Endothelial cell of umbilical vein (primary cell): ENCODE results near the gene FRMD4A. TPM values are rescaled to one million over a fixed set of nuclear protein-coding genes. Genes with fewer than 3 reads are reported as not detected.

ENCODE experiments used
- BruUV-seq: library from RNA; stranded (reverse); fragments of 400-500 nt; replicated peaks from 2 replicates; lab custom pipeline; 2021; lab: Mats Ljungman, UMichigan
- CTCF ChIA-PET: fragments of 300-600, 350-600 bp; sonication (Branson Sonifier 250); formaldehyde crosslinking; loops from one replicate; lab custom pipeline; 2021; ENCODE audit warnings: antibody characterized with exemption, inconsistent platforms; lab: Charles Lee
- POLR2A ChIA-PET: fragments of 300-600, 350-600 bp; sonication (Branson Sonifier 250); formaldehyde crosslinking; loops from one replicate; lab custom pipeline; 2021; ENCODE audit warnings: antibody characterized with exemption, inconsistent platforms; lab: Charles Lee
- DNase-seq: peaks from one replicate; pipeline ENCODE4 v3.0.0-alpha.2; 2011; ENCODE audit warnings: low read depth, low spot score
- FAIRE-seq: peaks from 2 replicates; lab custom pipeline; 2011; peaks lifted over from hg19 to GRCh38; lab: Jason Lieb, UNC
- H2AFZ ChIP-seq: 2 replicates; pipeline ENCODE4 v1.6.0; 2012; ENCODE audit warnings: low read depth, low read length, control low read depth, inconsistent platforms
- H3K27ac ChIP-seq: 2 replicates; pipeline ENCODE4 v1.5.1; 2011; ENCODE audit warnings: low read depth, mild to moderate bottlenecking, control low read depth, low read length, moderate library complexity; ENCODE audit not compliant: insufficient read depth
- H3K27me3 ChIP-seq, 2 experiments: 2 replicates each; pipeline versions ENCODE4 v1.6.0 to v1.6.1; 2011; ENCODE audit warnings: low read length in 2 of 2, mixed read lengths in 1 of 2; ENCODE audit not compliant: control insufficient read depth in 2 of 2, insufficient read depth in 2 of 2
- H3K36me3 ChIP-seq, 2 experiments: 2 replicates in 1 of 2; 3 replicates in 1 of 2; pipeline ENCODE4 v1.5.1; 2011; ENCODE audit warnings: low read length in 2 of 2, mild to moderate bottlenecking in 1 of 2, moderate library complexity in 1 of 2; ENCODE audit not compliant: control insufficient read depth in 2 of 2, insufficient read depth in 2 of 2; ENCODE audit errors: extremely low read depth in 1 of 2
- H3K4me1 ChIP-seq: 3 replicates; pipeline ENCODE4 v1.5.1; 2011; ENCODE audit warnings: mild to moderate bottlenecking, low read length; ENCODE audit not compliant: control insufficient read depth, insufficient read depth; ENCODE audit errors: extremely low read depth
- H3K4me2 ChIP-seq: 2 replicates; pipeline ENCODE4 v1.6.1; 2011; ENCODE audit warnings: low read length, control low read depth, mixed read lengths; ENCODE audit not compliant: insufficient read depth
- H3K4me3 ChIP-seq, 3 experiments: fragments of 200-600 bp in 1 of 3; sonication (generic), shearing (Covaris generic) in 1 of 3; replicated peaks in 1 of 3; 2 replicates each; pipeline ENCODE4 v1.5.1; 2011 to 2016; ENCODE audit warnings: control low read depth in 3 of 3, low read length in 3 of 3, mild to moderate bottlenecking in 2 of 3, inconsistent platforms in 1 of 3, low read depth in 1 of 3, moderate library complexity in 1 of 3; ENCODE audit not compliant: insufficient read depth in 1 of 3
- H3K79me2 ChIP-seq: 2 replicates; pipeline ENCODE4 v1.6.0; 2012; ENCODE audit warnings: low read length, inconsistent platforms; ENCODE audit not compliant: control insufficient read depth, insufficient read depth
- H3K9ac ChIP-seq: replicated peaks from 2 replicates; pipeline ENCODE3; 2011; ENCODE audit warnings: low read length, control low read depth; ENCODE audit not compliant: insufficient read depth; ENCODE audit errors: extremely low read depth
- H3K9me1 ChIP-seq: replicated peaks from 3 replicates; pipeline ENCODE4 v1.6.0; 2011; ENCODE audit warnings: mild to moderate bottlenecking, low read length; ENCODE audit not compliant: control insufficient read depth, insufficient read depth; ENCODE audit errors: extremely low read depth
- H3K9me3 ChIP-seq: replicated peaks from 2 replicates; pipeline ENCODE4 v1.5.1; 2012; ENCODE audit warnings: low read length, inconsistent platforms; ENCODE audit not compliant: control insufficient read depth, insufficient read depth
- H4K20me1 ChIP-seq: replicated peaks from 2 replicates; pipeline ENCODE3; 2011; ENCODE audit warnings: mild to moderate bottlenecking, low read length; ENCODE audit not compliant: control insufficient read depth, insufficient read depth; ENCODE audit errors: extremely low read depth
- CTCF ChIP-seq, 2 donors: IDR thresholded peaks; 1 replicate in 1 of 2; 2 replicates in 1 of 2; pipeline ENCODE4 v1.5.1; 2011; ENCODE audit warnings: low read length in 2 of 2, mild to moderate bottlenecking in 2 of 2, moderate library complexity in 2 of 2, control low read depth in 1 of 2, inconsistent platforms in 1 of 2, low read depth in 1 of 2; ENCODE audit not compliant: insufficient read depth in 1 of 2; ENCODE audit errors: extremely low read depth in 1 of 2
- EZH2 ChIP-seq: IDR thresholded peaks from 2 replicates; pipeline ENCODE4 v1.6.1; 2012; ENCODE audit warnings: borderline replicate concordance, low read depth, mild to moderate bottlenecking, moderate library complexity, low read length, inconsistent platforms; ENCODE audit not compliant: severe bottlenecking
- FOS ChIP-seq: IDR thresholded peaks from 2 replicates; pipeline ENCODE4 v1.6.1; 2011; ENCODE audit warnings: mild to moderate bottlenecking, low read length, moderate library complexity, borderline replicate concordance; ENCODE audit not compliant: insufficient read depth
- GATA2 ChIP-seq: IDR thresholded peaks from 2 replicates; pipeline ENCODE4 v1.7.0; 2011; ENCODE audit warnings: low read depth, mild to moderate bottlenecking, moderate library complexity, mixed read lengths, low read length; ENCODE audit not compliant: insufficient read length, insufficient read depth
- JUN ChIP-seq: IDR thresholded peaks from 2 replicates; pipeline ENCODE4 v1.6.1; 2011; ENCODE audit warnings: borderline replicate concordance, low read depth; ENCODE audit not compliant: insufficient read length, insufficient read depth
- MAX ChIP-seq: IDR thresholded peaks from 2 replicates; pipeline ENCODE4 v1.6.1; 2011; ENCODE audit not compliant: insufficient read depth, insufficient read length
- MYC ChIP-seq: IDR thresholded peaks from one replicate; pipeline ENCODE4 v1.6.1; 2011; ENCODE audit warnings: mild to moderate bottlenecking, low read depth, low read length
- POLR2A ChIP-seq: IDR thresholded peaks from 2 replicates; pipeline ENCODE4 v1.6.1; 2012; ENCODE audit warnings: low read depth, mild to moderate bottlenecking, control low read depth, low read length
- POLR2AphosphoS5 ChIP-seq: IDR thresholded peaks from 2 replicates; pipeline ENCODE4 v1.6.1; 2012; ENCODE audit warnings: low read depth, mild to moderate bottlenecking, control low read depth, low read length, moderate library complexity; ENCODE audit not compliant: insufficient read depth
- dilution Hi-C: fragments of 300-500 bp; cut with MboI; formaldehyde crosslinking; loops from one replicate; pipeline ENCODE4 v1.15.0; 2019; ENCODE audit warnings: low sequenced_read_pairs; ENCODE audit not compliant: extremely low pct_ligation_motif_present
- intact Hi-C: fragments of 100-400 bp; cut with micrococcal nuclease; formaldehyde crosslinking; loops from one replicate; pipeline ENCODE4 v1.10.0; 2022
- polyA plus RNA-seq, 4 experiments: library from polyadenylated mRNA; depleted of rRNA in 3 of 4; stranded (reverse) in 3 of 4; unstranded in 1 of 4; fragments of >200 nt; gene quantifications; 2 replicates each; pipeline versions ENCODE4 v1.2.1 to v1.2.3, GENCODE V29; 2011 to 2012; ENCODE audit warnings: missing spikeins in 1 of 4
- total RNA-seq: library from RNA; stranded (reverse); gene quantifications from 2 replicates; pipeline ENCODE4 v1.2.3, GENCODE V29; 2021

FRMD4A gene
- total and polyA plus RNA-seq, 2 donors (not counting 3 experiments of a cell fraction or from before 2014, with no cell fraction given): 123 to 148 TPM

GRCh38 chr10:13953371-13953770, 377.4 kb downstream of the FRMD4A start:
- no peak for FAIRE-seq
- H4K20me1 ChIP-seq: no peaks in the 10 kb centered on the region
- no peaks in the 10 kb centered on the region for H3K9me1 ChIP-seq
- DNase-seq: no peak
- TF ChIP-seq FOS: no peak
- TF ChIP-seq POLR2A: no peak
- TF ChIP-seq MYC: no peak
- TF ChIP-seq JUN: no peak
- no peak for TF ChIP-seq POLR2AphosphoS5
- no peak for TF ChIP-seq MAX
- no peak for TF ChIP-seq GATA2
- no peak for TF ChIP-seq EZH2
- TF ChIP-seq CTCF (IDR thresholded peaks at IDR 0.05; ENCODE audit: extremely low read depth in 1 of 2, insufficient read depth in 1 of 2, low read depth in 1 of 2, low read length in 2 of 2): no peak
- no peaks in the 10 kb centered on the region for H3K36me3 ChIP-seq
- intact Hi-C loops (no loop called here), dilution Hi-C loops (no loop called here)
- H3K4me3 ChIP-seq: no peak overlapping the region
- CTCF ChIA-PET: no interaction called here
- H3K4me2 ChIP-seq: no peak overlapping the region
- POLR2A ChIA-PET: no interaction called here
- no peaks in the 10 kb centered on the region for H3K79me2 ChIP-seq
- H2AFZ ChIP-seq: no peak overlapping the region
- BruUV-seq: no TSS peak
- H3K27ac ChIP-seq: no peak overlapping the region
- H3K9me3 ChIP-seq: no peaks in the 10 kb centered on the region
- H3K27me3 ChIP-seq: no peaks in the 10 kb centered on the region
- no peak overlapping the region for H3K9ac ChIP-seq
- peaks cover 10% of the 10 kb centered on the region for H3K4me1 ChIP-seq
